ENCODE data around the gene PSMA4. TPM values are rescaled to one million over a fixed set of nuclear protein-coding genes. Genes with fewer than 3 reads are reported as not detected.

The PSMA4 gene
- total RNA-seq, 1 donor from 2014 or later = 595 TPM

GRCh38 chr15:78573416-78573815, 33.2 kb downstream of the PSMA4 start:
- H3K27me3 Mint-ChIP-seq (ENCODE audit: insufficient read depth, low read depth) = no peaks in the 10 kb centered on the region
- Histone ChIP-seq H3K27ac (no peak overlapping the region), H3K4me2 (no peak overlapping the region), H3K4me3 (no peak overlapping the region), H3K9ac (no peak overlapping the region), H4K20me1 (ENCODE audit: low read depth) (peaks cover 8% of the 10 kb centered on the region), H3K79me2 (ENCODE audit: low read depth) (peaks cover 92% of the 10 kb centered on the region), H3K36me3 (no peaks in the 10 kb centered on the region), H3K27me3 (no peaks in the 10 kb centered on the region), H2AFZ (replicated peaks) (no peak overlapping the region), H3K4me1 (no peaks in the 10 kb centered on the region), H3K9me3 (ENCODE audit: low read depth) (no peaks in the 10 kb centered on the region), H3F3A (ENCODE audit: low read depth) (no peaks in the 10 kb centered on the region)
- no peak overlapping the region for H3K27ac Mint-ChIP-seq
- H3K4me3 Mint-ChIP-seq = no peak overlapping the region
- H3K9me3 Mint-ChIP-seq = no peaks in the 10 kb centered on the region
- DNase-seq (ENCODE audit: low spot score) = no peak
- H3K36me3 Mint-ChIP-seq = no peaks in the 10 kb centered on the region
- TF ChIP-seq EZH2 (IDR thresholded peaks at IDR 0.05) (no peak), EZH2phosphoT487 (IDR thresholded peaks at IDR 0.05) (no peak), CTCF (IDR thresholded peaks at IDR 0.05) (no peak)
- H3K4me1 Mint-ChIP-seq = peaks cover 2% of the 10 kb centered on the region

- Histone ChIP-seq H3K9ac (no peak overlapping the region), H4K20me1 (ENCODE audit: low read depth) (peaks cover 8% of the 10 kb centered on the region), H3K79me2 (ENCODE audit: low read depth) (peaks cover 77% of the 10 kb centered on the region), H3K9me3 (ENCODE audit: low read depth) (no peaks in the 10 kb centered on the region), H3K27me3 (no peaks in the 10 kb centered on the region), H3K27ac (no peak overlapping the region), H3K4me2 (no peak overlapping the region), H3F3A (ENCODE audit: low read depth) (no peaks in the 10 kb centered on the region), H3K36me3 (no peaks in the 10 kb centered on the region), H3K4me3 (no peak overlapping the region), H2AFZ (replicated peaks) (no peak overlapping the region), H3K4me1 (no peaks in the 10 kb centered on the region)
- no peak overlapping the region for H3K4me3 Mint-ChIP-seq
- no peak for DNase-seq (ENCODE audit: low spot score)
- H3K27ac Mint-ChIP-seq = no peak overlapping the region
- no peaks in the 10 kb centered on the region for H3K9me3 Mint-ChIP-seq
- no peaks in the 10 kb centered on the region for H3K36me3 Mint-ChIP-seq
- no peaks in the 10 kb centered on the region for H3K4me1 Mint-ChIP-seq
- no peak for TF ChIP-seq CTCF (IDR thresholded peaks at IDR 0.05)
- no peak for TF ChIP-seq EZH2 (IDR thresholded peaks at IDR 0.05)
- no peak for TF ChIP-seq EZH2phosphoT487 (IDR thresholded peaks at IDR 0.05)
- no peaks in the 10 kb centered on the region for H3K27me3 Mint-ChIP-seq (ENCODE audit: insufficient read depth, low read depth)
These were observed 34.7 kb downstream of the PSMA4 start for GRCh38 chr15:78574944-78575343.

GRCh38 chr15:78597583-78597982, 57.3 kb downstream of the PSMA4 start:
- Histone ChIP-seq H3K27me3 (no peaks in the 10 kb centered on the region), H3K9me3 (ENCODE audit: low read depth) (no peaks in the 10 kb centered on the region), H3F3A (ENCODE audit: low read depth) (no peaks in the 10 kb centered on the region), H3K4me3 (no peak overlapping the region), H3K36me3 (peaks cover 7% of the 10 kb centered on the region), H3K4me2 (no peak overlapping the region), H3K79me2 (ENCODE audit: low read depth) (no peaks in the 10 kb centered on the region), H3K4me1 (no peaks in the 10 kb centered on the region), H2AFZ (replicated peaks) (no peak overlapping the region), H3K9ac (no peak overlapping the region), H4K20me1 (ENCODE audit: low read depth) (no peaks in the 10 kb centered on the region), H3K27ac (no peak overlapping the region)
- H3K27ac Mint-ChIP-seq = no peak overlapping the region
- H3K4me3 Mint-ChIP-seq = no peak overlapping the region
- no peaks in the 10 kb centered on the region for H3K4me1 Mint-ChIP-seq
- no peaks in the 10 kb centered on the region for H3K27me3 Mint-ChIP-seq (ENCODE audit: insufficient read depth, low read depth)
- no peaks in the 10 kb centered on the region for H3K9me3 Mint-ChIP-seq
- no peak for DNase-seq (ENCODE audit: low spot score)
- no peak for TF ChIP-seq EZH2 (IDR thresholded peaks at IDR 0.05)
- no peak for TF ChIP-seq CTCF (IDR thresholded peaks at IDR 0.05)
- no peak for TF ChIP-seq EZH2phosphoT487 (IDR thresholded peaks at IDR 0.05)
- H3K36me3 Mint-ChIP-seq = peaks cover 5% of the 10 kb centered on the region

Data from neural progenitor cell (in vitro differentiated cells).